IPS DF 19.7 (cell line): ENCODE data around the gene PSG11.
"Not testable (repeated sequence)": the region's sequence is repeated elsewhere in the genome, so short reads cannot be mapped to it uniquely, and the experiment has no call there.

Experiments
- DNase-seq: peaks from one replicate; pipeline ENCODE4 v3.0.0-alpha.2; 2013; ENCODE audit warnings: low read depth, low spot score

PSG11 gene

GRCh38 chr19:43026369-43026768 is at the start of gene PSG11:
Gene PSG11 (minus strand): TSS chr19:43026469. CDS start chr19:43026372, 97 bp downstream.
- DNase-seq: not testable (repeated sequence)

GRCh38 chr19:43062418-43062817 is 36.1 kb upstream of the PSG11 start:
- DNase-seq: not testable (repeated sequence)

GRCh38 chr19:43061326-43061725 is 35.1 kb upstream of the PSG11 start:
- not testable (repeated sequence) for DNase-seq

- not testable (repeated sequence) for DNase-seq
Observed at GRCh38 chr19:43060254-43060653, 34.0 kb upstream of the PSG11 start.

GRCh38 chr19:43059482-43059881 is 33.2 kb upstream of the PSG11 start:
- not testable (repeated sequence) for DNase-seq

GRCh38 chr19:43058440-43058839 is 32.2 kb upstream of the PSG11 start:
- DNase-seq: not testable (repeated sequence)

GRCh38 chr19:43047966-43048365 is 21.7 kb upstream of the PSG11 start:
- DNase-seq: not testable (repeated sequence)

GRCh38 chr19:43046578-43046977 is 20.3 kb upstream of the PSG11 start:
- DNase-seq: not testable (repeated sequence)

- DNase-seq: not testable (repeated sequence)
Observed at GRCh38 chr19:43043492-43044180, 17.4 kb upstream of the PSG11 start.

- DNase-seq: peak; percentile 9
Observed at GRCh38 chr19:43031645-43032044, 5.4 kb upstream of the PSG11 start.

- DNase-seq: no peak
Observed at GRCh38 chr19:43028866-43029265, 2.6 kb upstream of the PSG11 start.

GRCh38 chr19:43027985-43028384 is 1.7 kb upstream of the PSG11 start:
- DNase-seq: not testable (repeated sequence)

GRCh38 chr19:43027061-43027460 is 792 bp upstream of the PSG11 start:
- DNase-seq: not testable (repeated sequence)

- not testable (repeated sequence) for DNase-seq
Observed at GRCh38 chr19:43022098-43022497, 4.2 kb downstream of the PSG11 start.

- not testable (repeated sequence) for DNase-seq
Observed at GRCh38 chr19:43021629-43022028, 4.6 kb downstream of the PSG11 start.

GRCh38 chr19:43019588-43019987 is 6.7 kb downstream of the PSG11 start:
- DNase-seq: peak; percentile 9

GRCh38 chr19:43005841-43006240 is 20.4 kb downstream of the PSG11 start:
- DNase-seq: not testable (repeated sequence)

GRCh38 chr19:43004846-43005245 is 21.4 kb downstream of the PSG11 start:
- not testable (repeated sequence) for DNase-seq

GRCh38 chr19:43003634-43004033 is 22.6 kb downstream of the PSG11 start:
- DNase-seq: not testable (repeated sequence)

GRCh38 chr19:43002948-43003347 is 23.3 kb downstream of the PSG11 start:
- DNase-seq: not testable (repeated sequence)

- not testable (repeated sequence) for DNase-seq
Observed at GRCh38 chr19:42996161-42996560, 30.1 kb downstream of the PSG11 start.

GRCh38 chr19:42992029-42992604 is 34.2 kb downstream of the PSG11 start:
- DNase-seq: not testable (repeated sequence)

- DNase-seq: no peak
Observed at GRCh38 chr19:42989851-42990250, 36.4 kb downstream of the PSG11 start.
